K562 (cell line): Measurements from ENCODE around the gene KLHL29. TPM values are rescaled to one million over a fixed set of nuclear protein-coding genes. Genes with fewer than 3 reads are reported as not detected.

Experiments used
- ATAC-seq: fragments of 200-7000 bp; cut with Tn5 transposase; 3 replicates; pipeline ENCODE4 v1.9.1; 2020; ENCODE audit warnings: moderate library complexity
- BruUV-seq: library from RNA; stranded (reverse); fragments of 400-500 nt; replicated peaks from 2 replicates; lab custom pipeline; 2021; lab: Mats Ljungman, UMichigan
- CTCF ChIA-PET: fragments of 300-600 bp; formaldehyde crosslinking; extraction: SDS; loops from one replicate; lab custom pipeline; 2021; ENCODE audit warnings: low intra/inter-chr PET ratio; lab: Yijun Ruan, JAX
- POLR2A ChIA-PET: fragments of 300-600, 350-650 bp; sonication (Branson Sonifier 250); formaldehyde crosslinking; extraction: SDS; loops from one replicate; lab custom pipeline; 2021; ENCODE audit warnings: antibody characterized with exemption, inconsistent platforms; lab: Yijun Ruan, JAX
- DNase-seq, 4 experiments: peaks; one replicate each; pipeline versions ENCODE4 v3.0.0 to v3.0.0-alpha.2; 2011 to 2018; ENCODE audit warnings: low spot score in 3 of 4, mixed read lengths in 3 of 4; ENCODE audit errors: extremely low read depth in 1 of 4
- FAIRE-seq: peaks from 2 replicates; lab custom pipeline; 2011; peaks lifted over from hg19 to GRCh38; lab: Jason Lieb, UNC
- H2AFZ ChIP-seq: 2 replicates; pipeline ENCODE4 v1.6.0; 2011; ENCODE audit warnings: low read depth, low read length, control low read depth, inconsistent platforms
- H3K27ac ChIP-seq: fragments of 200-600 bp; 3 replicates; pipeline ENCODE4 v1.8.0; 2011; ENCODE audit warnings: low read depth, mild to moderate bottlenecking, control low read depth, inconsistent platforms, low read length, moderate library complexity, mixed read lengths; ENCODE audit errors: extremely low read depth
- H3K27me3 ChIP-seq, 2 experiments: fragments of 300-600 bp in 1 of 2; 2 replicates in 1 of 2; 3 replicates in 1 of 2; pipeline versions ENCODE4 v1.6.0 to v1.8.0; 2011; ENCODE audit warnings: inconsistent platforms in 2 of 2, low read length in 2 of 2, mild to moderate bottlenecking in 1 of 2, mixed read lengths in 1 of 2, moderate library complexity in 1 of 2; ENCODE audit not compliant: control insufficient read depth in 2 of 2, insufficient read depth in 2 of 2
- H3K36me3 ChIP-seq: fragments of 300-600 bp; 3 replicates; pipeline ENCODE4 v1.8.0; 2011; ENCODE audit warnings: mild to moderate bottlenecking, low read length, inconsistent platforms; ENCODE audit not compliant: control insufficient read depth, insufficient read depth
- H3K4me1 ChIP-seq, 2 experiments: fragments of 200-600 bp in 1 of 2; replicated peaks in 1 of 2; 2 replicates in 1 of 2; 3 replicates in 1 of 2; pipeline versions ENCODE4 v1.5.1 to v1.8.0; 2011; ENCODE audit warnings: inconsistent platforms in 2 of 2, low read length in 2 of 2, mild to moderate bottlenecking in 1 of 2, mixed read lengths in 1 of 2, moderate library complexity in 1 of 2; ENCODE audit not compliant: control insufficient read depth in 2 of 2, insufficient read depth in 2 of 2
- H3K4me2 ChIP-seq: 2 replicates; pipeline ENCODE4 v1.6.1; 2011; ENCODE audit warnings: low read length, control low read depth, inconsistent platforms, mixed read lengths; ENCODE audit not compliant: insufficient read depth
- H3K4me3 ChIP-seq: fragments of 200-600 bp; sonication (generic), shearing (Covaris generic); 2 replicates; pipeline ENCODE4 v1.5.1; 2016; ENCODE audit warnings: control low read depth, inconsistent platforms
- H3K79me2 ChIP-seq: fragments of 200-600 bp; 3 replicates; pipeline ENCODE4 v1.8.0; 2011; ENCODE audit warnings: low read length, inconsistent platforms; ENCODE audit not compliant: control insufficient read depth, insufficient read depth
- H3K9ac ChIP-seq, 2 experiments: 2 replicates each; pipeline versions ENCODE4 v1.6.0 to v1.6.1; 2011; ENCODE audit warnings: low read depth in 2 of 2, low read length in 2 of 2, control low read depth in 1 of 2, inconsistent platforms in 1 of 2, mild to moderate bottlenecking in 1 of 2, mixed read lengths in 1 of 2; ENCODE audit not compliant: insufficient read depth in 1 of 2
- H3K9me1 ChIP-seq: one replicate; pipeline ENCODE4 v1.6.0; 2011; ENCODE audit warnings: inconsistent platforms, mild to moderate bottlenecking, low read length, moderate library complexity; ENCODE audit not compliant: control insufficient read depth, insufficient read depth
- H3K9me3 ChIP-seq: replicated peaks from 2 replicates; pipeline ENCODE4 v1.5.1; 2011; ENCODE audit warnings: low read depth, low read length, inconsistent platforms; ENCODE audit not compliant: control insufficient read depth, insufficient read depth
- H4K20me1 ChIP-seq: replicated peaks from 2 replicates; pipeline ENCODE4 v1.6.1; 2011; ENCODE audit warnings: low read length, inconsistent platforms, mixed read lengths; ENCODE audit not compliant: control insufficient read depth, insufficient read depth
- ATF2 ChIP-seq: sonication (generic); formaldehyde crosslinking; IDR thresholded peaks from 2 replicates; pipeline ENCODE4 v1.8.1; 2022; ENCODE audit warnings: missing genetic modification reagents
- CHD1 ChIP-seq: fragments of 200-600 bp; sonication (generic); IDR thresholded peaks from one replicate; pipeline ENCODE4 v1.6.1; 2012; ENCODE audit warnings: mild to moderate bottlenecking, moderate library complexity, low read length, inconsistent platforms
- CXXC5 ChIP-seq: fragments of 250-450 bp; sonication (Bioruptor Pico); IDR thresholded peaks from 2 replicates; pipeline ENCODE4 v1.8.0; 2022; ENCODE audit warnings: inconsistent platforms, mild to moderate bottlenecking, moderate library complexity
- FIP1L1 ChIP-seq: fragments of 200-400 bp; formaldehyde crosslinking; IDR thresholded peaks from 2 replicates; pipeline ENCODE4 v1.6.1; 2018; ENCODE audit warnings: mild to moderate bottlenecking, low read depth, low read length; ENCODE audit not compliant: poor library complexity, severe bottlenecking
- HDGF ChIP-seq: fragments of 450-650 bp; IDR thresholded peaks from 2 replicates; pipeline ENCODE4 v1.6.1; 2016
- KAT7 ChIP-seq: sonication (generic); formaldehyde crosslinking; IDR thresholded peaks from 2 replicates; pipeline ENCODE4 v1.8.0; 2022; ENCODE audit warnings: missing genetic modification reagents, mild to moderate bottlenecking, borderline replicate concordance
- SMAD3 ChIP-seq: fragments of 450-650 bp; formaldehyde crosslinking; conservative IDR thresholded peaks from 2 replicates; pipeline ENCODE4 v1.4.0; 2020; ENCODE audit warnings: mild to moderate bottlenecking
- ZFP36 ChIP-seq: fragments of 150-350 bp; IDR thresholded peaks from 2 replicates; pipeline ENCODE4 v1.6.1; 2018; ENCODE audit warnings: low read length, low read depth; ENCODE audit not compliant: partially characterized antibody
- WGBS: fragments of 100-300 bp; shearing (Covaris generic); methylation state at CpG from one replicate; pipeline ENCODE4 v1.1.6; 2016; ENCODE audit warnings: low coverage, mixed read lengths; ENCODE audit not compliant: insufficient coverage; ENCODE audit errors: missing lambda C conversion rate; 5-methylcytosine and 5-hydroxymethylcytosine counted together
- in situ Hi-C: fragments of 300-500 bp; cut with MboI; formaldehyde crosslinking; loops from 4 replicates; pipeline ENCODE4 v1.15.0; 2018; ENCODE audit warnings: inconsistent platforms, mixed read lengths
- intact Hi-C: fragments of 100-400 bp; cut with micrococcal nuclease; formaldehyde crosslinking; loops from 2 replicates; pipeline ENCODE4 v1.14.2; 2022
- polyA plus RNA-seq, 8 experiments: library from polyadenylated mRNA; depleted of rRNA in 4 of 8; stranded (reverse) in 5 of 8; unstranded in 3 of 8; fragments of >200 nt; fragmentation: Nextera tagmentation in 2 of 8; fragmentation: Illumina TruSeq in 1 of 8; extraction: Ambion mirVana in 2 of 8; extraction: Trizol in 1 of 8; gene quantifications; 2 replicates each; pipeline versions ENCODE4 v1.2.1 to v1.2.3, GENCODE V29; 2011 to 2014; ENCODE audit warnings: inconsistent platforms in 1 of 8, missing spikeins in 1 of 8
- total RNA-seq, 7 experiments: library from RNA; depleted of rRNA in 6 of 7; stranded (reverse); fragments of >200 nt in 6 of 7; fragmentation: Illumina TruSeq in 2 of 7; extraction: Trizol in 2 of 7; gene quantifications; 2 replicates each; pipeline versions ENCODE4 v1.2.1 to v1.2.3, GENCODE V29; 2011 to 2021; ENCODE audit warnings: low replicate concordance in 1 of 7

The KLHL29 gene
- total and polyA plus RNA-seq, 9 of the 15 experiments (the other 6 are each of a cell fraction or from before 2014, with no cell fraction given), result 0.03 to 0.31 (median 0.08) TPM; not detected in 1

- FAIRE-seq, result no peak
- in situ Hi-C loops (no loop called here), intact Hi-C loops (no loop called here)
- WGBS, result 0% methylated on average over 2 of the region's 2 CpGs
- H2AFZ ChIP-seq, result no peak overlapping the region
- H3K27ac ChIP-seq, result no peak overlapping the region
- ATAC-seq, result no peak
- H3K4me3 ChIP-seq, result no peak overlapping the region
- H3K9me3 ChIP-seq, result no peaks in the 10 kb centered on the region
- no peaks in the 10 kb centered on the region for H3K36me3 ChIP-seq
- peaks cover 57 to 92% of the 10 kb centered on the region in 2 experiments; a peak in 4 of 5 replicates for H3K27me3 ChIP-seq
- no peaks in the 10 kb centered on the region for H3K79me2 ChIP-seq
- no TSS peak for BruUV-seq
- H3K4me1 ChIP-seq, result no peaks in the 10 kb centered on the region
- CTCF ChIA-PET, result no interaction called here
- no peak overlapping the region for H3K9ac ChIP-seq
- H3K9me1 ChIP-seq, result no peaks in the 10 kb centered on the region
- H3K4me2 ChIP-seq, result no peak overlapping the region
- H4K20me1 ChIP-seq, result peaks cover 4% of the 10 kb centered on the region; the same call in 1 of the 2 replicates
- TF ChIP-seq KAT7 (CRISPR knock-in tag), result no peak
- POLR2A ChIA-PET, result no interaction called here
- no peak for DNase-seq
Measured at GRCh38 chr2:23589739-23590138, 204.8 kb downstream of the KLHL29 start.

- FAIRE-seq (no peak), ATAC-seq (no peak), DNase-seq (no peak)
- Histone ChIP-seq H4K20me1 (peaks cover 4% of the 10 kb centered on the region; the same call in 1 of the 2 replicates), H3K79me2 (no peaks in the 10 kb centered on the region), H3K36me3 (no peaks in the 10 kb centered on the region), H3K4me1 (no peaks in the 10 kb centered on the region), H2AFZ (no peak overlapping the region), H3K9me3 (no peaks in the 10 kb centered on the region), H3K9me1 (no peaks in the 10 kb centered on the region), H3K9ac (no peak overlapping the region), H3K27ac (no peak overlapping the region), H3K27me3 (peaks cover 52 to 91% of the 10 kb centered on the region in 2 experiments; a peak in 4 of 5 replicates), H3K4me3 (no peak overlapping the region), H3K4me2 (no peak overlapping the region)
- intact Hi-C loops, result no loop called here
- BruUV-seq, result no TSS peak
- WGBS, result 0% methylated on average over 14 of the region's 14 CpGs
- ChIA-PET POLR2A (no interaction called here), CTCF (no interaction called here)
- in situ Hi-C loops, result no loop called here
- TF ChIP-seq CHD1, result no peak
- TF ChIP-seq CXXC5 (CRISPR knock-in tag), result no peak
- no peak for TF ChIP-seq HDGF
- no peak for TF ChIP-seq SMAD3 (CRISPR knock-in tag)
- TF ChIP-seq ATF2 (CRISPR knock-in tag), result no peak
- no peak for TF ChIP-seq FIP1L1
- TF ChIP-seq ZFP36, result no peak
Measured at GRCh38 chr2:23590241-23590869, 205.4 kb downstream of the KLHL29 start.
